Cardiac muscle cell (in vitro differentiated cells and primary cell): Measurements from ENCODE around the gene TRPT1. TPM values are rescaled to one million over a fixed set of nuclear protein-coding genes. Genes with fewer than 3 reads are reported as not detected.

Experiments used
- DNase-seq, 2 donors: peaks; one replicate each; pipeline versions ENCODE4 v3.0.0 to v3.0.0-alpha.2; 2010 to 2017; ENCODE audit warnings: low read depth in 1 of 2, low spot score in 1 of 2
- H3K27ac ChIP-seq: fragments of 200-600 bp; sonication (generic); 2 replicates; pipeline ENCODE4 v1.5.1; 2016
- H3K27me3 ChIP-seq: fragments of 200-600 bp; sonication (generic); 2 replicates; pipeline ENCODE4 v1.6.0; 2016; ENCODE audit warnings: control low read depth
- H3K36me3 ChIP-seq: fragments of 200-600 bp; sonication (generic); 2 replicates; pipeline ENCODE4 v1.5.1; 2016; ENCODE audit warnings: control low read depth
- H3K4me1 ChIP-seq: fragments of 200-600 bp; sonication (generic); 2 replicates; pipeline ENCODE4 v1.8.1; 2017; ENCODE audit warnings: low read depth, mild to moderate bottlenecking, mixed run types
- H3K4me3 ChIP-seq: fragments of 200-600 bp; sonication (generic); 2 replicates; pipeline ENCODE4 v1.5.1; 2016; ENCODE audit warnings: mild to moderate bottlenecking
- H3K9me3 ChIP-seq: fragments of 200-600 bp; sonication (generic); 2 replicates; pipeline ENCODE4 v1.5.1; 2017; ENCODE audit warnings: low read depth, mild to moderate bottlenecking, control low read depth
- CTCF ChIP-seq: IDR thresholded peaks from 2 replicates; pipeline ENCODE4 v1.5.1; 2012; ENCODE audit warnings: low read depth, mild to moderate bottlenecking, low read length
- polyA plus RNA-seq: library from polyadenylated mRNA; unstranded; fragments of >200 nt; fragmentation: Nextera tagmentation; extraction: Ambion mirVana; gene quantifications from 2 replicates; pipeline ENCODE4 v1.2.1, GENCODE V29; 2016
- total RNA-seq: library from RNA; depleted of rRNA; stranded (reverse); fragments of >200 nt; gene quantifications from 2 replicates; pipeline ENCODE4 v1.2.3, GENCODE V29; 2016

TRPT1 gene
- total and polyA plus RNA-seq, 2 experiments from 2014 or later, result 117 to 161 TPM

DNA sequence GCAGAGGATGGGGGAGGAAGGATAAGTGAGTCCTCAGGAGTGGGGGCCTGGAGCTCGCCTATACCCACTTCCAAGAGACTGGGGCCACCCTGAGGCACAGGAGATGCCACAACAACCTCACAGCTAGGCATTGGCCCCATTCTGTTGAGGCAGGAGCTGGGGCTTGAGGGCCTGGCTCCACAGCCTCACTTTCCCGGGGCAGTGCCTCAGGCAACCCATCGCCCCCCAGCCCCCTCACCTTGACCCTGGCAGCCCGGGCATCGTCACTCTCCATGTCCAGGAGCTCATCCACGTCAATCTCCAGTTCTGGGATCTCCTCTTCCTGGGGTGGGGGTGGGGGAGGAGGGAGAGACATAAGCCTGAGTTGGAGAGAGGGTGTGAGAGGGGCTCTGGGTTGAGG lies 19.0 kb upstream of the TRPT1 start:
- H3K9me3 ChIP-seq, result no peaks in the 10 kb centered on the region
- H3K27me3 ChIP-seq, result no peaks in the 10 kb centered on the region
- TF ChIP-seq CTCF, result no peak
- no peaks in the 10 kb centered on the region for H3K36me3 ChIP-seq
- no peak overlapping the region for H3K4me3 ChIP-seq
- no peak for DNase-seq
- H3K4me1 ChIP-seq, result peaks cover 9% of the 10 kb centered on the region
- H3K27ac ChIP-seq, result peak overlapping the region; percentile 26

DNA sequence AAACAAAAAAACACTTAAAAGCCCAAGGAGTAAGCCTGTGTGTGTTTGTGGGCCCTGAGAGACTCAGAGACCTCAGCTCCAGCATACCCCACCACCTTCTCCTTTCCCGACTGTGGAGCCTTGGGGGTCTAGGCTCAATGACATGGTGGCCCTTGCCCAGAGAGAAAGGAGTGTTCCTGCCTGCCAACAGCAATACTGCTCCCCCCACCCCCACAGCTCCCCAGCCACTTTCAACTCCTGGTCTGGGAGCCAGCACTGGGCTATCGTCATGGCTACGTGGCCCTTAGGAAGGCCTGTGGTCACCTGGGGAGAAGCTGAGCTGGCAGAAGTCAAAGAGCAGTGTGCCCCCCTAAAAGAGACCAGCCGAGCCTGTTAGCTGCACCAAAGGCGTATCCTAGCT lies 18.1 kb upstream of the TRPT1 start:
- TF ChIP-seq CTCF, result no peak
- no peak overlapping the region for H3K4me3 ChIP-seq
- H3K27ac ChIP-seq, result no peak overlapping the region
- H3K9me3 ChIP-seq, result no peaks in the 10 kb centered on the region
- no peaks in the 10 kb centered on the region for H3K27me3 ChIP-seq
- no peaks in the 10 kb centered on the region for H3K36me3 ChIP-seq
- DNase-seq, result no peak
- H3K4me1 ChIP-seq, result peaks cover 11% of the 10 kb centered on the region

DNA sequence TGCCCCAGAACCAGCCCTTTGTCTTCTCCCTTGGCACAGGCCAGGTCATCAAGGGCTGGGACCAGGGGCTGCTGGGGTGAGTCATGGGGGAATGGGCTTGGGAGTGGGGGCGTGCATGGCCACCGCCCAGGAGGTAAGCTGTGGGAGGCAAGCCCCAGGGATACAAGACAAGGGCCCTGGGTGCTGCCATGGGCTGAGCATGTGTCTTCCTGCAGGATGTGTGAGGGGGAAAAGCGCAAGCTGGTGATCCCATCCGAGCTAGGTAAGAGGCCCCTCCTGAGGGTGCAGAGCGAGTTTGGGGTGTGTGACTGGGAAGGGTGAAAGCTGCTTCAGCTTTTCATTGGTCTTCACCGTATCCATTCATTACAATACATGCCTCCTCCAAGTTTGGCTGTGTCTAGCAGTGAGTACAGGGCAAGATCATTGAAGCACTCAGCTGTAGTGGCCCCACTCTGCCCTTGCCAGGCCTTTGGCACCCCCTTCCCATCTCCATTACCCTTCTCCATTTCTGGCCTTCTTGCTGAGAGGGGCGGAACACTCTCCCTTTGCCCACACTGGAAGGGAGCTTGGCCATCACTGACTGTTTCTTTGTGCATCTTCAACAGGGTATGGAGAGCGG lies 17.4 kb upstream of the TRPT1 start:
- no peak overlapping the region for H3K27ac ChIP-seq
- no peak for DNase-seq
- H3K27me3 ChIP-seq, result no peaks in the 10 kb centered on the region
- H3K9me3 ChIP-seq, result no peaks in the 10 kb centered on the region
- peaks cover 1% of the 10 kb centered on the region for H3K36me3 ChIP-seq
- H3K4me1 ChIP-seq, result peaks cover 11% of the 10 kb centered on the region
- TF ChIP-seq CTCF, result no peak
- no peak overlapping the region for H3K4me3 ChIP-seq

- H3K36me3 ChIP-seq, result peaks cover 3% of the 10 kb centered on the region
- no peaks in the 10 kb centered on the region for H3K27me3 ChIP-seq
- no peak for TF ChIP-seq CTCF
- DNase-seq, result peak; percentile 48 to 99
- H3K9me3 ChIP-seq, result no peaks in the 10 kb centered on the region
- H3K4me3 ChIP-seq, result peak overlapping the region; percentile 86
- peaks cover 5% of the 10 kb centered on the region for H3K4me1 ChIP-seq
- H3K27ac ChIP-seq, result peak overlapping the region; percentile 86
These were observed 15.7 kb upstream of the TRPT1 start for GRCh38 chr11:64241491-64242374.

DNA sequence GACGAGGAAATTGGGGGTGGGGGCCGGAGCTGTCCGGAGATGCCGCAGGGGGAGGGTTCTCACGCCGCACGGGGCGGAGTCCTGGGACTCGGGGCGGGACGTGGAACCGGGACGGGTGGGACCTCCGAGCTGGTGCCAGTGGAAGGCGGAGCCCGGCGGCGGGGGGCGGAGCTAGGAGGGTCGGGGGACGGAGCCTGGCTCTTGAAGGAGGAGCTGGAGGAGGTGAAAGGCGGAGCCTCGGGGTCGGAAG lies 15.2 kb upstream of the TRPT1 start:
- no peaks in the 10 kb centered on the region for H3K9me3 ChIP-seq
- H3K27me3 ChIP-seq, result no peaks in the 10 kb centered on the region
- peak in 1 of 2 donors; percentile 100 for DNase-seq
- H3K36me3 ChIP-seq, result peaks cover 3% of the 10 kb centered on the region
- H3K4me3 ChIP-seq, result peak overlapping the region; percentile 86
- TF ChIP-seq CTCF, result no peak
- H3K27ac ChIP-seq, result peak overlapping the region; percentile 96
- H3K4me1 ChIP-seq, result peaks cover 5% of the 10 kb centered on the region
